Measurements from ENCODE around the gene PCNT.

Gene PCNT

DNA sequence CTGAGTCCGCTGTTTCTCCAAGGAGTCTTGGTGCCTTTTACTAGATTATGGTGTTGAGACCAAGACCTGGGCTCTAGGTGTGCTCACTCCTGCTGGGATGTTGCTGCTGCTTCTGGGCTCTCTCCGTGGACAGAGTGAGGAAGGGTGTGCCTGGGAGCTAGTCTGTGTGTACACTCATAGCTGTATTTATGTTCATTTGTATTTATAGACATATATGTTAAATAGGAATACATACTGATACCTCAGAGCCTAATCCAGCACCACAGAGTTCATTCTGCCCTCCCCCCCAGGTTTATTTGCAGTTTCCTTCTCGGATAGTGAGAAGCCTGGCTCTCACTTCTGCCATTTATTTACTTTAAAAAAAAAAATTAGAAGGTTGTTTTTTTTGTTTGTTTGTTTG lies 12.6 kb downstream of the PCNT start:
- DNase-seq (ENCODE audit: low read depth in 3 of 3), result no peak

DNA sequence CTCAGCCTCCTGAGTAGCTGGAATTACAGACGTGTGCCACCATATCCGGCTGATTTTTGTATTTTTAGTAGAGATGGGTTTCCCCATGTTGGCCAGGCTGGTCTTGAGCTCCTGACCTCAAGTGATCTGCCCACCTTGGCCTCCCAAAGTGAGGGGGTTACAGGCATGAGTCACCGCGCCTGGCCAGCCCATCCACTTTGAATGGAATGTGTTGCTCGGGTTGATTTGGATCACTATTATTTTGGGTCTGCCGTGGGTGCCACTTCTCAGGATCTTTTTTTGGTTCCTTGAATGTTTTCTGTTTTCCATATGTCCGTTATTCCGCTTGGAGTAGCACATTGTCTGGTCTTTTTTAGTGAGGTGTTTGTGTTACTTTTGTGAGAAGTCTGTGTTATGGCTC lies 17.0 kb downstream of the PCNT start:
- no peak for DNase-seq (ENCODE audit: low read depth in 3 of 3)

DNA sequence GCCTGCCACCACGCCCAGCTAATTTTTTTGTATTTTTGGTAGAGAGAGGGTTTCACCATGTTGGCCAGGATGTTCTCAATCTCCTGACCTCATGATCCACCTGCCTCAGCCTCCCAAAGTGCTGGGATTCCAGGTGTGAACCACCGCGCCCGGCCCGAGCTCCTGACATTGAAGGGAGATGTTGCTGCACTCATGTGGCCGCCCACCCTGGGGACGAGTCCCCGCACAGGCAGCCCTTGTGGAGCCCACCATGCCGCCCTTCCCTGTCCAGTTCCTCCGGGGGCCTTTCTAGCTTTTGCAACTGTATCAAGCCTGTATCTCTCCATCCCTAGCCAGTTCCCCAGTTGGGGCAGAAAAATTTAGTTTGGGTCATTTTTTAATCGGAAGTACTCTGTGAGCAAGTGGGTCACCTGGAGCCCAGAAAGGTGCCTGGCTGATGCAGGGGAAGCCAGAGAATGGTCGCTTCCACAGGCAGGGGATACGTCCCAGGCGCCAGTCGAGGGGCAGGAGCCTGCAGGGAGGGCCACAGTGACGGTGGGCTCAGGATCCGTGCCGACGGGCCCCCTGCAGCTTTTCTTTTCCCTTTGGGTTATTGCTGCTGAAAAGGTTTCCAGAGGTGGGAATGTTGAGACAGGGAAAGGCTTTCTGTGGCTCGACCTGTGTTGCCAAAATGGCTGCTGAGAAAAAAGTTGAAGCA lies 20.4 kb downstream of the PCNT start:
- DNase-seq (ENCODE audit: low read depth in 3 of 3), result no peak

DNA sequence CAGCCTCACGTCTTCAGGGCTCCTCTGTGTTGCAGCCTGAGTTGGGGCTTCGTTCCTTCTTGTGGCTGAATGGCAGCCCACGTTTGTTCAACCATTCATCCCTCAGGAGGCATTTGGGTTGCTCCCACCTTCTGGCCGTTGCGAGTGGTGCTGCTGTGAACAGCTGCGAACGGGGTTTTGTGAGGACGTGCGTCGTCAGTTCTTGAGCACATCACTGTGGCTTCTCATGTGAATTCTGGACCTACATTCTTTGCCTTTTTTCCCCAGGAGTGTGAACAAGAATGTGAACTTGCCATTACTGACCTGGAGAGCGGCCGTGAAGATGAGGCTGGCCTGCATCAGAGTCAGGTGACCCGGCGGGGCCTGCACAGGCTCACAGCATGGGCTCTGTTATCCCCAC lies 21.9 kb downstream of the PCNT start:
- DNase-seq (ENCODE audit: low read depth in 3 of 3), result no peak

DNA sequence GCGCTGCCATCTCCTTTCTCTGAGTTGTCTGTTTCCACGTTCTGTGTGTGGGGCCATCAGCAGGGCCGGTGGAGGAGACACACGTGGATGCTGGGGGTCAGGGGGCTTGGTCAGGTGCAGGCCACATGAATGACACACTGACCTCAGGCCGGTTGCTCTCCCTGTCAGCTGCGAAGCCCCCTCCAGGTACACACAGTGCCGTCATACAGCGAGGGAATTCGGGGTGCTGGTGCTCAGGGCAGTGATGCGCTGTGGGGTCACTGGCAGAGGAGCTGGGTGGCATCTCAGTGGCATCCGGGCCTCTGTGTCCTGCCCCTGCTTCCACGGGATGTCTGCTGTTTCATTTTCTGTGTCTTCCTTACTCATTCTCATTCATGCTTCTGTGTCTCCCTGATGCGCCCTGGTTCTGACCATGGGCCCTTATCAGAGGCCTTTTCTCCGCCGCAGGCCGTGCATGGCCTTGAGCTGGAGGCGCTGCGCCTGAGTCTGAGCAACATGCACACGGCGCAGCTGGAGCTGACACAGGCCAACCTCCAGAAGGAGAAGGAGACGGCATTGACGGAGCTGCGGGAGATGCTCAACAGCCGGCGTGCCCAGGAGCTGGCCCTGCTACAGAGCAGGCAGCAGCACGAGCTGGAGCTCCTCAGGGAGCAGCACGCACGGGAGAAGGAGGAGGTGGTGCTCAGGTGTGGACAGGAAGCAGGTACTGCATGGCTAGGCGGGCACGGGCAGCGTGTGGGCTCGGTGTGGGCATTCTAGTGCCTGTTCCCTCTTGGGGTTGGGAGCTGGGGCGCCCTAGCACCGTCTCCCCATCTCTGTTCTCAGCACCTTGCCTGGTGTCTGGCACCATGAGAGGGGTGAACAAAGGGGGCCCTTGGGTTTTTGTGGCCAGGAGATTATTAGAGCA lies 22.6 kb downstream of the PCNT start:
- DNase-seq (ENCODE audit: low read depth in 3 of 3), result no peak

DNA sequence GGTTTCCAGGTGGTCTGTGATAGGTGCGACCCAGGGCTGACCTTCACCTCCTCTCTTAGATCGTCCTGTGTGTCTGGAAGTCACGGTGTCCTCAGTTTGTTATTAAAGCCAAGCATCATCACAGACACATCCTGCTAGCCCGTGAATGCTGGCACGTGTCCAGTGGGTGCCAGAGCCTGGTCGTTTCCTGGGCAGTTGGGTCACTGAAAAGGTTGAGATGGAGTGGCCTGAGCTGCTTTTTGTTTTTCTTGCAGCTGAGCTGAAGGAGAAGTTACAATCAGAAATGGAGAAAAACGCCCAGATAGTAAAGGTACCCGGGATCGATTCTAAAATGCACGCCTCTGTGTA lies 23.2 kb downstream of the PCNT start:
- no peak for DNase-seq (ENCODE audit: low read depth in 3 of 3)

DNA sequence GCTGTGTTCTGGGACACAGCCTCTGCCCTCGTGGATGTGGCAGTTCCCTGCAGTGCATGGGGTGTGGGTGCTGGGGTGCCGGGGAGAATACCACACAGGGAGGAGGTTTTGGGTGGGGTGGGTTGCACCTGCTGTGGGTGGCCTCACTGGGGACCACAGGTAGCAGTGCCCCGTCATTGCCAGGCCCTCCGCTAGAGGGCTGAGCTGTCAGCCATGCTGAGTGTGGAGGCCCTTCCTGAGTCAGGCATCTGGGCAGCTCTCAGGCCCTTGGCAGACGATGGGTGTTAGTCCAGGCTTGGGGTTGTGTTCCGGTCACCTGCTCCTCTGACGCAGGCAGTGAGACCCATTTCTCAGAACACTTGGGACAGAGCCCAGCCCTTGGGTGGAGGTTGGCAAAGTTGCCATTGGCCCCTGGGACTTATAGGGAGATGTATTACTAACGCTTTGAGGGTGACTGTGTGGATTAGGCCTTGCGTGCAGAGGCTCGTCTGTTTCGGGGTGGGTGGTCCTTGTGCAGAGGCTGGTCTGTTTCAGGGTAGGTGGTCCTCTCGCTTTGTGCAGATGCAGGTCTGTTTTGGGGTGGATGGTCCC lies 23.9 kb downstream of the PCNT start:
- DNase-seq (ENCODE audit: low read depth in 3 of 3), result no peak

DNA sequence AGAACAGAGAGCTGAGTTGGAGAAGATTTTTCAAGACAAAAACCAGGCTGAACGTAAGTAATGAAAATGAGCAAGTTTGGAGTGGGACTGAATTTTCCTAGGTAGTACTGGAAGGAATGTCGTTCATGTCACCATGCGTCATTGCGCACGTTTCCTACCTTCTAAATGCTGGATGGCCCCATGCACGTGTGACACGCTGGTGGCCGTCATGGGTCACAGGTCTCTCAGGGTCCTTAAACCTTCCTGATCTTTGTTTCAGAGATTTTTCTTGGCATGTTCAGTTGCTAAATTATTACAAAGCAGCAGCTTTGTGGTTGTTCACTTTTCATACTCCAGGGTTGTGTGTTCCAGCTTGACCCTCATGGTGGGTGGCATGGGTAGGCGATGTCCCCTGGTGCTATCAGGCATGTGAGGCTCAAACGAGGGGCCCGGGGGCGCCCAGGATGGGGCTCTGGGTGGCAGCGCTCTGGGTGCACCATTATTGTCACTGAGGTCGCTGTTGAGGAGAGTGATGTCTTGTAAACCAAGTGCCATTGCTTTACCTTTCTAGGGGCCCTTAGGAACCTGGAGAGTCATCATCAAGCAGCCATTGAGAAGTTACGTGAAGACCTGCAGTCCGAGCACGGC lies 25.3 kb downstream of the PCNT start:
- no peak for DNase-seq (ENCODE audit: low read depth in 3 of 3)

DNA sequence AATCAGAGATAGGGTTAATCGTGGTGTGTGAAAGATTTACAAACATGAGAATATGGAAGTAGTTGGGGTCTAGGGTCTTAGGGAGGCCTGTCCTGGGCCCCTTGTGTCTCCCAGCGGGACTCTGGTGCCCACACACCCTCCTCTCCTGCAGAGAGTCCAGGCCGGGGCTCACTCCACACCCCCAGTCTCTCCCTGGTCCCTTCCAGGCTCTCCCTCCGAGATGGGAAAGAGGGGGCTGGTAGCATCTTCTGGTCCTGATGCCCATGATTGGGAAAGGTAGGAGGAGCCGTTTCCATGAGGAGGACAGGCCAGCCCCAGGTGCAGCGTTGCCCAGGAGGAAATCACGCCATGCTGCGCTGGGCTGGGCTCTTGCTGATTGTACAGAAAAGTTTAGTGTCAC lies 26.6 kb downstream of the PCNT start:
- DNase-seq (ENCODE audit: low read depth in 3 of 3), result no peak

DNA sequence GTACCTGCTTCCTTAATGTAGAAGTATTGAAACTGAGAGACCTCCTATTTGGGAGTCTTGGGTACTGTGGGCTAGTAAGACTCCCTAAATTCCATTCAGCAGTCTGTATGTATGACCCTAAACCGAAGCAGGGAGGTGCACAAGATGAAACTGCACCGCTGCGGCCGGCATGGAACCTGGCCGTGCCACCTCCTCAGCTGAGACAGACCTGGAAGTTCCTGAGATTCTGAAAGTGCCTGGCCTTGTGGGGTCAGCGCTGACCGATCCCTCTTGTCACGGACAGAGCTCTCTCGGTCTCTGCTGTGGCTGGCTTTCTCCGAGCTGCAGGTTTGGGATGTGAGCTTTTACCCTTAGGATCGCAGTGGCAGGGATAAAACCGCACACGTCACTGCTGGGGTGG lies 27.0 kb downstream of the PCNT start:
- no peak for DNase-seq (ENCODE audit: low read depth in 3 of 3)

DNA sequence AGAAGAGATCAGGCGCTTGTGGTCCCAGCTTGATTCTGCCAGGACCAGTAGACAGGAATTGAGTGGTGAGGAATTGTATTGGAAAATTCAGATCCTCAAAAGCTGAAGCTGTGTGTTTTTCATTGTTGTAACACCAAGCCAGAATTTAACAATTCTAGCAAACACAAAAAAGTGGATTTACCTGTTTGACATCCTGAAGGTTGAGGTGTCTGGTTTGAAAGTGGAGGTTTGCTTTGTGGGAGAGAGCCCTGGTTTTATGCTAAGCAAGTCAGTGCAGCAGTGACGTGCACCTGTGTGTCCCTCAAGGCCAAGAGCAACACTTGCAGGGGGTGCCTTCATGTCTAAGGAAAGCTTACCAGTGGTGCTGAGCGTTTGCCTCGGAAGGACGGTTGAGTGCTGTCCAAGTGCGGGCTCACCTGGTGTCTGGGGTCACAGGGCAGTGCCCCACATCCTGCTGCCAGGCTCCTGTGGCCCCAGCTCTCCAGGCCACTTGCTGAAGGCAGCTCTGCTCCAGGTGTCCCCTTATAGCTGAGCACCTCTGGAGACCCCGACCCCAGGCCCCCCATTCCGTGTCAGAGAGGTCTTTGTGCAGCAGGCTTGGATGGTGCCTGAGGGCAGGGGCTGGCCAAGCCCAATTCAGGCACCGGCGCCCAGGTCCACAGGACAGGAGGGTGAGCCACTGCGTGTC lies 27.7 kb downstream of the PCNT start:
- DNase-seq (ENCODE audit: low read depth in 3 of 3), result no peak

DNA sequence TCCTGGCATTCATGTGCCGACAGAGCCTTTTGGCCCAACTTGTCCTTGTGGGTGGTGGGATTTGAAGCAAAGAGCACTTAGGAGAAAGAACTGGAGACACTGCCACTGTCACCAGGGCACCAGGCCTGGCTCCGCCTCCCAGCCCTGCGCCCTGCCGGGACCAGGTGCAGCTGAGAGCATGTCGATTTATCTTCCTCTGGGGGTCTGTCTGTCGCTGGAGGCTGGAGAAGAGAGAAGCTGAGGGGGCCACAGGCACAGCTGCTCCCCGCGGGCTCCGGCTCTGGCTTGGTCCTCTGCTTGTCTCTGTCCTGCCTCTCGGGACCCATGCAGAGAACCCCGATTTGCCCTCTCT lies 28.2 kb downstream of the PCNT start:
- DNase-seq (ENCODE audit: low read depth in 3 of 3), result no peak

DNA sequence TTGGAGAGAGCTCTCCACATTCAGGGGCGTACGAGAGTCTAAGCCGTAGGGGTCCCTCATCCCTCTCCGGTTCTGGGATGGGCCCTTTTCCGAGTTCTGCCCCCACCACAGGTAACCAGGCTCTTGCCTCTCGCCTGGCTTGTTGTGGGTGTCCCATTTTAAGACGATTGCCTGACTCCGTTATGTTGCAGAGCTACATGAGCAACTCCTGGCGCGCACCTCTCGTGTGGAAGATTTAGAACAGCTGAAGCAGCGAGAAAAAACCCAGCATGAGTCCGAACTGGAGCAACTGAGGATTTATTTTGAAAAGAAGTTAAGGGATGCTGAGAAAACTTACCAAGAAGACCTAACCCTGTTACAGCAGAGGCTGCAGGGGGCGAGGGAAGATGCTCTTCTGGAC lies 29.0 kb downstream of the PCNT start:
- DNase-seq (ENCODE audit: low read depth in 3 of 3), result no peak

DNA sequence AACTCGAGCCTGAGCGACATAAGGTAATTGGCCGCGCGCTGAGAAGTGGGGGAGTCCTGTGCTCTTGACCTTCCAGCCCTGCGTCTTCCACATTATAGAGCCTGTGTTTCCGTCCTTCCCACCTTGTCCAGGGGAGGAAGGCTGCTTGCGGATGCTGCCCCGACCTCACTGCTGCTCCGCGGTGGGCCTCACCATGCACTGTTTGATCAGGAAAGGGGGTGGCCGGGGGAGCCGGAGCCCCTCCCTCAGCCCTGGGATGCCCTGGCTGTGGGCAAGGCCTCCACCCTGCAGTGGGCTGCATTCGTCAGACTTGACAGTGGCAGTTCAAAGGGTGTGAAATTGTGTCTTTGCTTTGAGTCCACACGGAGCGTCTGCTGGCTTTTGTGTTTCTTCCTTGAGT lies 30.1 kb downstream of the PCNT start:
- DNase-seq (ENCODE audit: low read depth in 3 of 3), result no peak

DNA sequence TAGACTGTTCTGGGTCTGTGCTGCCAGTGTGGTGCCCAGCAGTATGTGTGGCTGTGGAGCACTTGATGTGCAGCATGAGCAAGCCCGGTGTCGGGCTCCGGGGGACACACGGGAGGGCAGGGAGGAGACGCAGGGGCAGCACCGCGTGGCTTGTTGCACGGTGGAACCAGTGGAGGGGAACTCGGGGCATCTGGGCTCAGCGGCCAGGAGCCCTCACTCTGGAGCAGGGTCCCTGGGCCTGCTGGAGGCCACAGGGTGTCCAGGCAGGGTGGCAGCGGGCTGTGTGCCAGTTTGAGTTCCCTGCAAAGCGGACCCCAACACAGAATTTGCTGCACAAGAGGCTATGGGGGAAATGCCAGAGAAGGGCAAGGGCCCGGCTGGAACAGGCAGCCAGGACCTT lies 30.6 kb downstream of the PCNT start:
- DNase-seq (ENCODE audit: low read depth in 3 of 3), result no peak

DNA sequence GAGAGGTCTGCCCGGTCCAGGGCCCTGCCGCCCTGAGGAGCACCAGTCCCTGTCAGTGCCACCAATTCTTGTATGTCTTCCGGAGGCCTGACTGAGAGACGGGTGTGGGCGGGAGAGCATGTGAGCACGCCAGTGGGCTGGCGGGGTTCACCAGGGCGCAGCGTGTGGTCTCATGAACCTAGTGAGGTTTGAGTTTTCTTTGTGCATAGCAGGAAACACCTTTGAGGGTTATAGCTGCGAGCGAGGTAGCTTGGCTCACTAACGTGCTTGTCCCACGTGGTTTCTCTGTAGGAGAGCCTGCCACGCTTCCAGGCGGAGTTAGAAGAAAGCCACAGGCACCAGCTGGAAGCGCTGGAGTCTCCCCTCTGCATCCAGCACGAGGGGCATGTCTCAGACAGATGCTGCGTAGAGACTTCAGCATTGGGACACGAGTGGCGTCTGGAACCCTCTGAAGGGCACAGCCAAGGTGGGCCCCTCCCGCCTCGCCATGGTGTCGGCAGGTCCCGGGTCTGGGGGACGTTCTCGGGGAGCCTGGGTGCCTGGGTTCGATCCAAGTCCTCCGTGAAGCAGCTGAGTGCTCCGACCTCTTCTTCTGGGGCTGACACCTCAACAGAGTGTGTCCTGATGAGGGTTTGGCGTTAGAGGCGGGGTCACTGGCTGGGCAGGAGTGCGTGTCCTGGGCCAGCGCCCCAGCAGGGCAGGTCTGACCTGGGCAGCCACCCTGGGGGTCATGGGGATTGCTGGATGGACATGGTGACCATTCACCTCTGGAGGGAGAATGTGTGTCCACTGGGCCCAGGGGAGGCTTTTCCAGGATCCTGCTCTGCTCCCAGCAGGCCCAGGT lies 31.4 kb downstream of the PCNT start:
- DNase-seq (ENCODE audit: low read depth in 3 of 3), result no peak

DNA sequence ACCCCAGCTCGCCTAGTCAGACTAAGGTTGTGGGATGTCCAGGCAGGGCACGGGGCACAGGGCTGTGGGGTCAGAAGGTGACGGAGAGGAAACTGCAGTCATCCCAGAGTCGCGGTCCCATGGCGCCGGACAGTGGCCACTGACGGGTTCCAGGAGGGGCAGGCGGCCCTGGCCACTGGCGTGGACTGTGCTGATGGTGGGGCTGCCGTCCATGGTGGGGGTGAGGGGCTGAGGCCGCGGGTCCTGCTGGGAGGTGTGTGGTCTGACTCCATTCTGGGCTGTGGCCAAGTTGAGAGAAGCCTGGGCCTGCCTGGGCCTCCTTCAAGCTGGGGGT lies 32.0 kb downstream of the PCNT start:
- DNase-seq (ENCODE audit: low read depth in 3 of 3), result no peak

DNA sequence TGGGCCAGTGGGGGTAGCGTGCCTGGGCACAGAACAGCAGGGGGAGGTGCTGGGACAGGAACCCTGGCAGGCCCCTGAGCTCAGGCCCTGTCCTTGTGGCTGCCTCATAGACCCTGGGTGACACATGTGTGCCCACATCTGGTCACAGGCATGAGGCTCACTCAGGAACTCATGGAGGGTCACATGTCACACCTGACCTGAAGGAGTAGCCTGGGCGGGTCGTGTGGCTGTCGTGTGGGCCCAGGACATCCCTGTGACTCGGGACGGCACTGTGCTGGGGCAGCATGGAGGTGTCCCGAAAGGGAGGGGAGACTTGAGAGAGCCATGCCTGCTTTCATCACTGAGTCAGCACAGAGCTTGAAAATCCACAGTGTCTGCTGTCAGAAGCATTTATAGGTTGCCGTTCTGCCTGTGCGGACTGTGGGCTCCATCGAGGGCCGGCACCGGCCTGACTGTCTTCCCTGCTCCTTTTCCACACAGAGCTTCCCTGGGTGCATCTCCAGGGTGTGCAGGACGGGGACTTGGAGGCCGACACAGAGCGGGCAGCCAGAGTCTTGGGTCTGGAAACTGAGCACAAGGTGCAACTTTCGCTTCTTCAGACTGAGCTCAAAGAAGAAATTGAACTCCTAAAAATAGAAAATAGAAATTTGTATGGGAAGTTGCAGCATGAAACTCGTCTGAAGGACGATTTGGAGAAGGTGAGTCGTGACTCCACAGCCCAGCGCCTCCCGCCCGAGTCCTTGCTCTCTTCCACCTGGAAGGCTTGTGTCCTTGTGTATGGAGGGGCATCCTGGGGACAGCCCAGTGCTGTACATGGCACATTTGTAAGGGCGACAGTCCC lies 32.8 kb downstream of the PCNT start:
- DNase-seq (ENCODE audit: low read depth in 3 of 3), result no peak

DNA sequence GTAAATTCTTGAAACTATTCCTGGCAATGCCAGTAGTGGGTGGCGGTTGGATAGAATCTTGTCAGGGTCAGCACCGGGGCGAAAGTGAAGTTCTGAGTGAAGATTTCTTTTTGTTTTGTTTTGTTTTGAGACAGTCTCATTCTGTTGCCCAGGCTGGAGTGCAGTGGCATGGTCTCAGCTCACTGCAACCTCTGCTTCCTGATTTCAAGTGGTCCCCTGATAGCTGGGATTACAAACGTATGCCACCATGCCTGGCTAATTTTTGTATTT lies 33.3 kb downstream of the PCNT start:
- DNase-seq (ENCODE audit: low read depth in 3 of 3), result no peak

DNA sequence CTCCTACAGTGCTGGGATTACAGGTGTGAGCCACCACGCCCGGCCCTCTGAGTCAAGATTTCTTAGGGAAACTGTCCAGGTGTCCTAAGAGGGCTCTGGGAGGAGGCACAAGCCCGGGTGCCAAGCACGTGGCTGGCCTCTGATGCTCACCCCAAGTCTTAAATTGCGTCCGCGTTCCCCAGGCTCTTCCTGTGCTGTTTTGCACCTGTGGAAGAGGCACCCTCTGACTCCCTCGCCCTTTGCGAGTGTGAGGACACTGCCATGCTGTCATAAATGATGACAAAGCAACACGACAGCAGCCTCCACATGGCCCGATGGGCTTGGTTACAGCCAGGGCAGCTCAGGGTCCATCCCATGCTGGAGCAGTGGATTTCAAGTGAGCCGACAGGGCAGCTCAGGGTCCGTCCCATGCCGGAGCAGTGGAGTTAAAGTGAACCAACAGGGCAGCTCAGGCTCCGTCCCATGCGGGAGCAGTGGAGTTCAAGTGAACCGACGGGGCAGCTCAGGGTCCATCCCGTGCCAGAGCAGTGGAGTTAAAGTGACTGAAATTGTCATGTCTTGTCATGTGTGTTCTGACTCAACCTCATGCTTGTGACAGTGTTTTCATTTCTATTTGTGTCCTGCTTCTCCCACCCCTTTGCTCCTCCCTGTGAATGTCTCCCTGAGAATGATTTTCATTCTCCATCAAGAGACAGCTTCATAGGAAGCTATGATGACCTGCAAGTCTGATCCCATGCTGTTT lies 33.9 kb downstream of the PCNT start:
- DNase-seq (ENCODE audit: low read depth in 3 of 3), result no peak
